HG03432 (cell line): ENCODE results near the gene BLOC1S6.
"Not testable (repeated sequence)": the region's sequence is repeated elsewhere in the genome, so short reads cannot be mapped to it uniquely, and the experiment has no call there.

Experiments used
- ATAC-seq: cut with Tn5 transposase; IDR thresholded peaks from one replicate; pipeline ENCODE4 v1.9.1; 2021; ENCODE audit warnings: mild to moderate bottlenecking, moderate library complexity; ENCODE audit not compliant: unreplicated experiment

BLOC1S6 gene

DNA sequence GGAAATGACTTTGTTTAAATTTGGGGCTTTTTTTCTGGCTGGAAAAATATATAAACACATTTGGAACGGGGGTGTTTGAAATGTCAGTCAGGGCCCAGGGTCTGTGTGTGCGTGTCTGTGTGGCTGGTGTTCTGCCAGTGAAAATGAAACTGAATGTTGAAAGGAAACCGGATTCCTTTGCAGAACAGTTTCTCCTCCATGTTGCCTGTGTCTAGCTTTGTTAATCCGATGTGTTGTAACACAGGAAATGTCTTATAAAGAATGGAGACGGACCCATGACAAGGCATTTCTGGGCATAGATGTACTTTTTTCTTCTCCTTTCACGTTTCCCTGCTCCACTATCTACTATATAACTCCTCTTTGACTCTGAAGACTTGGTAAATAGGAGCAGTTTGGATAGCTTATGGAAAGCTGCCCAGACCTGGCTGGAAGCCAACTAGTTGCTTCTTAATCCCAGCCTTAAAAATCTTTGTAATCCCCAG is 50.4 kb downstream of the BLOC1S6 start:
- ATAC-seq: peak; percentile 42

DNA sequence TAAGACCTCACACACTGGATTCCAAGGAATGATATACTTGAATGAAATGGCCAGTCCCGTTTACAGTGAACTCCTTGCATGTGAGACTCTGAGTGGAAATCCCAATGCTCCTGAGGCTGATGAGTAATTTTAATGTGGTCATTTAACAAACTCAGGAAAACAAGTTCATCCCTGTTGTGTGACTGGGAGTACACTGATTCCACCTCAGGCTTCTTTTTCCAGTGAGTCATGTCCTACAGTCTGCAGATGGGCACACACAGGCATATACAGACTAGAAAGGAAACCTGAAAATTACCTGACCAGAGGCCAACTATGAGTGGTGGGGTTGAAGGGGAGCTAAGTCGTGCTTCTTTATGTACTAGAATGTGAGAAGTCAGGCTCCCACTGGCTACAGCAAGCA is 53.4 kb downstream of the BLOC1S6 start:
- no peak for ATAC-seq

DNA sequence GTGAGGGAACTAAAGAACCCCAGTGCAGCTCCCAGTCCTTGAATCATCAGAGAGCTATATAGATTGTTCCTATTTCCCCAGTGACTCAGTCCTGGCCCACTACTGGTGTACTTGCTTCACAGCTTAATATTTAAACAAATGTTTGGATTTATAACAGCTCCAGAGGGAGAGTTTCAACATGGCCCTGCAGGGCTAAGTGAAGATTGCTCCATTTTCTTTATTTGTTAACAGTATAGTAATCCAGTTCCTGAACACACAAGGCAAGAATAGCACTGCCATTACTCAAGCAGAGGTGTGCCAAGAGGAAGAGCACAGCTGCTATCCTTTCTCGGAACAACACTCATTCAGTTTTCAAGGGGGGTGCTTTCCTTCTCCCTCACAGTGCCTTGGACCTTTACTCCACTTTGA is 54.2 kb downstream of the BLOC1S6 start:
- ATAC-seq: no peak

DNA sequence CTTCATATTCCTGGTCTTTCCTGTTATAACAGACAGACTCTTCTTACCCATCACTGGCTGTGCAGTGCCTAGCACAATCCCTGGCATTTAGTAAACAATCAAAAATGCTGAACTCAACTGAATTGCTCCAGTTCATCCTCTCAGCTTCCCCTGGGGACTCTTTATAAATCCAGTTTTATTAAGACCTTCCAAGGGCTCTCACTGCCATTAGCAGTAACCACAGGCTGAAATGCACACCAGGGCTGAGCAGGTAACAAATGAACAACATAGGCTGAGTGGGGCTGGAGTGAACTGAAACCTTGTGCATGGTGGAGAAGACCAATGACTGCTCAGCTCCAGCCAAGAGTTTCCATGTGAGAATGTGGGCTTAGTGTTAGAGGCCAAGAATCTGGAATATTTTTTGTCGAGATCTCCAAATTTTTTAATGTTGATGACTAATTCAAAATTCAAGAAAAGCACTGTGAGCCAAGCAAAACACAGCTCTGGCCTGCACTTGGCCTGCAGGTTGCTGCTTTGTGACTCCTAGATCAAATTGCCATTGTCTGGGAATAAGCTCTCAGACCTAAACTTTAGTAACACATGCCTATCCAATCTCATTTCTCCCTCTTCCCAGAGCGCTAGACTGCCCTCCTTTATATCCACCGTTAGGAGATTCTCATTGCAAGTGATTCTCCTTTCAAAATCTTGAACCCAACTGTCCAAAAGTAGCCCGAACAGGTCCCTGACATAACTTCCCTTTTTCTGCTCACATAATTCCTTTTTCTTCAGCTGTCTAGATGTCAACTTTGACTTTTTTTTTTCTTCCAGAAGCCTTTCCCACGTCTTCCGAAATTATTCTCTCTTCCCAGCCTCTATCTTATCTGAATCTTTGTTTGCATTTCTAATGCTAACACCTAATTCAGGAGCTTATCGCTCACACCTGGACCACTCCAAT is 55.1 kb downstream of the BLOC1S6 start:
- ATAC-seq: no peak

DNA sequence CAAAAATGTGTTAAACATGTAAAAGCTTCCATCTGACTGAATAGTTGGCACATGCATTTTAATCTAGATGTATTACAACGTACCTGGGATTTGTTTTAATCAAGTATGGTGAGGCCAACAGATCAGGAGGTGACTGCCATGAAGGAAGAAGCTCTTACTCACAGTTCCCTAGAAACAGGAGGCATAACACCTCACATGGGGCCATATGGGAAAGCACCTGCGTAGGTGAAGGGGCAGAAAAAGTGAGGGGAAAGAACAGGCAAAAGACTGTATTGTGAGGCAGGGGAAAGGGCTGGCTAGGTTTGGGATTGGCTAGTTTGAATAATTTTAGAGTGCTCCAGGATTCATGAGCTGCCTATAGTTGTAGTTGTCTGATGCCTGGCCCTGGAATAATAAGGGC is 57.3 kb downstream of the BLOC1S6 start:
- ATAC-seq: no peak

DNA sequence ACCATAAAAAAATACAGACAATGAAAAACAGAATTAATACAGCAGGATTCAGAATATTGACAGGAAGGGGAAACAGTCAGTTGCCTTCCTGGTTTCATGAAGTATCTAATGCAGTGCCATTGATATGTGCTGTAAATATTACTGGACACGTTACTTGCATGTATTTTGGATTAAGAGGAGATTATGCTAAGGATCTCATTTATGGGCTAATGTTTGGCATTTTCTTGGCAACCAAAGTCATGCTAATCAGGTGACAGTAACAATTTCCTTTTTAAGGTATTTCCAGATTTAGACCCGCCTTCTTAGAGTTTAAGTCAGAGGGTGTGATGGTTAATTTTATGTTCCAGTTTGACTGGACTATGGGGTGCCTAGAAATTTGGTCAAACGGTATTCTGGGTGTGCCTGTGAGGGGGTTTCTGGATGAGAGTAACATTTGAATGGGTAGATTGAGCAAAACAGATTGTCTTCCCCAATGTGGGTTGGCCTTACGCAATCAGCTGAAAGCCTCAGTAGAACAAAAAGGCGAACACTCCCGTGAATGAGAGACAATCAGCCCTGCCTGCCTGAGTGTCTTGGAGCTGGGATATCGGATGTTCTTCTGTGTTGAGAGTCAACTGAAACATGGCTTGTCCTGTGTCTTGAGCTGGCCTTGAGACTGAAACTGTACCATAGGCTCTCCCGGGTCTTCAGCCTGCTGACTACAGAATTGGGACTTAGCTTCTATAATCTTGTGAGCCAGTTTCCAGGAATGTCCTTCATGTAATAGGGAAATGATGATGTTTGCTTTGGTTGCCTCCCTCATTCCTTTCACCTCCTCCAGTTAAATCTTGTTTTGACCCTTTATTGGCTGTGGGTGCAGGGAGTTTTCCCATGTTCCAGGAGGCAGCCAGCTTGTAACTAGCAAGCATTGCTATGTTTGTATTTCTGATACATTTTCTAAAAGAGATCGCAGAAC is 58.1 kb downstream of the BLOC1S6 start:
- no peak for ATAC-seq

DNA sequence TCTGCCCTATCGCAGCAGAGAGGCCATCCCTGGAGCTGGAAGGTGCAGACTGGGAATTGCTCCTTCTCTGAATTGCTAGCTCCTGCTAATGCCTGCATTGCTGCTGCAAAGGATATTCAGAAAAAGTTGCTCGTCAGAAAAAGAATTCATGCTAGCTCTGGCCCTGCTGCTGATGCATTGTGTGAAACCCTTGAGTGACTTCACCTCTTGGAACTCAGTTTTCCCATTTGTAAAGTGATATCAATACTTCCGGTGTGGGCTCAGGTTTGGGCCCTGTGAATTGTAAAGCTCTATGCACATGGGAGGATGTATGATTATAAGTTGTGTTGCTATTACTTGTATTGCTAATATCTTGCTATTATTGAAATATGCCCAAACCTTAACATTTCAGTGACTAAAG is 59.0 kb downstream of the BLOC1S6 start:
- ATAC-seq: no peak

DNA sequence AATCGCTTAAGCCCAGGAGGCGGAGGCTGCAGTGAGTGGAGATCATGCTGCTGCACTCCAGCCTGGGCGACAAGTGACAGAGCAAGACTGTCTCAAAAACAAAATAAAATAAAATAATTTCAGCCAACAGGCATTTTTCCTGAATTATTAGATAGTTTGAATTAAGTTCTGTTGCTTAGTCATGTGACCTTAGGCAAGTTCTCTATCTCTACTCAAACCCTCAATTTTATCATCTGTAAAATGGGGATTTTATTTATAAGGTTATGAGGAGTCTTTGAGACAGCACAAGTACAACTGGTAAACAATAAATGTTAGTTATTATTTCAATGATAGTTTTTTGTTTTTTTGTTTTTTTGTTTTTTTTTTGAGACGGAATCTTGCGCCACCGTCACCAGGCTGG is 60.6 kb downstream of the BLOC1S6 start:
- no peak for ATAC-seq

DNA sequence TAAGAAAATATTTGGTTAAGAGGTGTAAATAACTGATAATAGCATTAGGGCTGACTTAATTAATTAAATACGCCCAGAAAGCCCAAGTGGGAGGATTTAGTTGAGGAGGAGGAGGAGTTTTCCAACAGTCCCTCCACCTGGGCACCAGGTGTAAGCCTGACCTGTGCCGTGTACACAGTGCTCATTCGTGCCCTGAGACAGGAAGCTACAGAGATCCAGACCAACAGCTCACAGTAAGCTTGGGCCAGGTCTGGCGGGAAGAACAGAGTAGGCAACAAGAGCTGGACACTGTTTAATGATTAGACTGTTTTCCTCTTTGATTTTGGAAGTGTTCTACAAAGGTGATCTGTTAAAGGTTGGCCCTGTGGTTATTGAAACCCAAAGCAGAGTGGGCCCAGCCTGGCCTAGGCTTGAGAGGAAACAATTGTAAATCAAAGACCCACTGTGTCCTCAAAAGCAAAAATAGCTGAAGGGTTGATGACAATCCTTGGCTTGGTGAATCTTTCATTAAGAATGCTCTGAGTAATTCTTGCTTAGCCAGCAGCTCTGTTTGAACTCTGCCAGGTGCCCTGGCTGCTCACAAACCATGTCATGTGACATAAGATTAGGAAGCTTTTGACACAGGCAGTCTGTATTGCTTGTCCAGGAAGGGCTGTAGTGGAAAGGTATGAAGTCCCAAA is 61.5 kb downstream of the BLOC1S6 start:
- ATAC-seq: no peak

DNA sequence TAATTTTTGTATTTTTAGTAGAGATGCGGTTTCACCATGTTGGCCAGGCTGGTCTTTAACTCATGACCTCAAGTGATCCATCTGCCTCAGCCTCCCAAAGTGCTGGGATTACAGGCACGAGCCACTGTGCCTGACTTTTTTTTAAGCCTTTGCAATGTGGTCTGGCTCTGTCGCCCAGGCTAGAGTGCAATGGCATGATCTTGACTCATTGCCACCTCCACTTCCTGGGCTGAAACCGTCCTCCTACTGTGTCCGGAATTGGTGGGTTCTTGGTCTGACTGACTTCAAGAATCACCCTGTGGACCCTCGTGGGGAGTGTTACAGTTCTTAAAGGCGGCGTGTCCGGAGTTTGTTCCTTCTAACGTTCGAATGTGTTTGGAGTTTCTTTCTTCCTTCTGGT is 62.8 kb downstream of the BLOC1S6 start:
- not testable (repeated sequence) for ATAC-seq

DNA sequence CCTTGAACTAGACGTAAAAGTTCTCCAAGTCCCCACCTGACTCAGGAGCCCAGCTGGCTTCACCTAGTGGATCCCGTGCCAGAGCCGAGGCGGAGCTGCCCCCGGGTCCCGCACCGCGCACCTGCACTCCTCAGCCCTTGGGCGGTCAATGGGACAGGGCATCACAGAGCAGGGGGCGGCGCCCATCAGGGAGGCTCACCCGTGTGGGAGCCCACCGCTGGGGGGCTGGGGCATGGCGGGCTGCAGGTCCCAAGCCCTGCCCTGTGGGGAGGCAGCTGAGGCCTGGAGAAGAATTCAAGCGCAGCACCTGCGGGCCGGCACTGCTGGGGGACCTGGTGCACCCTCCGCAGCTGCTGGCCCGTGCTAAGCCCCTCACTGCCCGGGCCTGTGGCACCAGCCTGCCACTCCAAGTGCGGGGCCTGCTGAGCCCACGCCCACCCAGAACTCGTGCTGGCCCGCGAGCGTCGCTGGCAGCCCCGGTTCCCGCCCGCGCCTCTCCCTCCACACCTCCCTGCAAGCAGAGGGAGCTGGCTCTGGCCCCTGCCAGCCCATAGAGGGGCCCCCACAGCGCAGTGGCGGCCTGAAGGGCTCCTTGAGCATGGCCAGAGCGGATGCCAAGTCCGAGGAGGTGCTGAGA is 63.8 kb downstream of the BLOC1S6 start:
- ATAC-seq: no peak

DNA sequence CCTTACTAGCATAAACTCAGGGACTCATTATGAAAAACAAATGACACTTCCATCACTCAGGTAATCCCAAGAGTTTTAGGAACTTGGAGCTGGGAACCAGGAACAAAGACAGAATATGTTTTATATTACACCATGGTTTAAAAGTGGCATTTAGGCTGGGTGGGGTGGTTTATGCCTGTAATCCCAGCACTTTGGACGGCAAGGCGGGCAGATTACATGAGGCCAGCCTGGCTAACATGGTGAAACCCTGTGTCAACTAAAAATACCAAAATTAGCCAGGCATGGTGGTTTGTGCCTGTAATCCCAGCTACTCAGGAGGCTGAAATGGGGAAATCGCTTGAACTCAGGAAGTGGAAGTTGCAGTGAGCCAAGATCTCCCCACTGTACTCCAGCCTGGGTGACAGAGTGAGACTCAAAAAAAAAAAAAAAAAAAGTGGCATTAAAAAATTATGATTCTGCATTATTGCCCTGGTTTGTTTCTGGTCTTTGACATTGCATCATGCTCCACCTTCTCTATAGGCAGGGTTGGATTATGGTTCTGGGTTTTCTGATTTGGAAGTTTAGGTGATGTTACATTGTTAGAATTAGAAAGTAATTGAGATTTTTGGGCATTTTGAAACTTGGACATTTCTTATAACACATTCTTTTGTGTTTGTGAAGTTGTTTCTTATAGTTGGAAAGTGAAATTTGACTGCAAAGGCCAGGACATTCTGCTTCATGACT is 66.7 kb downstream of the BLOC1S6 start:
- ATAC-seq: no peak

DNA sequence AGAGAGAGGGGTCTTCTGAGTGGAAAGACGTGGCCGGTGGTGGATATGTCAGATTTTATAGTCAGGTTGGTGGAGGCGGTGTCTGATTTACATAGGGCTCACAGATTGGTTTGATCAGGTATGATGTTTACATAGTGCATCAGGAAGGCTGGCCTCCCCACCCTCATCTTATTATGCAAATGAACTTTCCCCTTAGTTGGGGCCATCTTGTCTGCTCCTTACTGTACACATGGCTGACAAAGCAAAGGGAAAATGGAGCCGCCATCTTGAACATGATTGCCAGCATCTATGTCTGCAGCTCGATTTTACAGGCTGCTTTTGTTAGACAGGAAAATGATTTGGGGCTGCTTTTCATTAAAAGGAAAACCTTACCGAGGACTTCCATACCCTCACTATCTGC is 67.6 kb downstream of the BLOC1S6 start:
- ATAC-seq: no peak

DNA sequence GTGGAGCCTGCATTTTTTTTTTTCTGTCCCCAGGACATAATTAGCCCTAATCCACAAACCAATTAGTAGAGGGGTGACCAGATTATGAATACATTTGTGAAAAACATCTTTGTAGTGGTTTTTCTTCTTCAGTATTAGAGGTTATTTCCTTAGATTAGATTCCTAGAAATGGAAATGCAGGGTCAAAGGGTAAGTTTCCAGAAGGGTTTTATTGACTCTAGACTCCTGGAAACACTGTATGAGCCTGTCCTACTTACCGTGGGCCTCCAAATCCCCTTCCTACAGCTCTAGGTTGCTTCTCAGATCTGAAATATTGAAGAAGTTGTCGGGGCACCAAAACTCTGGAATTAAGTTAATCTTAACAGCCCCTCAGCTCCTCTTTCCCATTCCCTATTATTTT is 70.1 kb downstream of the BLOC1S6 start:
- no peak for ATAC-seq

DNA sequence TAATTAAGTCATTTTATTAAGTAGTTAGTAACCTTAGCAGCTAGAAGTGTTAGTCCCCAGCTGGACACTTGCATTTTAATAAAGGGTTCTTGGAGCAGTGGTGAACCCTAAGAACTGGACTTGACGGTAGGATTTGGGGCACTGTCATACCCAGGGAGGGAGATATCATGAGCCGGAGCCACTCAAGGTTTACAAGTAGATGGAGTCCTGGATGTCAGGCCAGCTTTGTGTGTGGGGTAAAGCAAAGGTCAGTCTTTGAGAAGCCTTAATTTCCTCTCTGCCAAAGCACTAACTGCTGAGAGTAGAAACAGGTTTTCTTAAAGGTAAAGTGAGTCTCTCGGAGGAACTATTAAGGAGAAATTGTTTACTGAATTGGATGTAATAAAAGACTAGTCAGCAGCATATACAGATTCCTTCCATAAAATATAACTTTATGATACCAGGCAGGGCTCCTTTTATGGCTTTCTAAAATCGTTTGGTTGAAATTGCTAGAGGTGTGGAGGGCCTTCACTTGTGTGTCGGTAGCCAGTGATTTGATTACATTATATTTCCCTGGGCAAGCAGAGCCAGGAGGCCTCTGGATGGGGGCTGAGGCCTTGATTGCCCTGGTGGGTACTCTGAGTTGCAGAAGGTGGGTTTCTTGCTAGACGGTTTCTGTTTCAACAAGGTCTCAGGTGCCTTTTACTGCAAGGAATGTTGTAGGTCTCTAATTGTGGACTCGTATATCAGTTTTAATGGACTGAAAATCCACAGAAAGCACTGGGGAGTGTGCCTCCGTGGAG is 70.8 kb downstream of the BLOC1S6 start:
- no peak for ATAC-seq
